ENCODE data around the gene TFRC.
"Not testable (repeated sequence)": the region's sequence is repeated elsewhere in the genome, so short reads cannot be mapped to it uniquely, and the experiment has no call there.

TFRC gene

GRCh38 chr3:196039359-196039758 lies 42.5 kb downstream of the TFRC start:
- Histone ChIP-seq H3K27me3 (ENCODE audit: control insufficient read depth, insufficient read depth, low read length) (no peaks in the 10 kb centered on the region), H3K4me1 (ENCODE audit: control insufficient read depth, insufficient read depth, low read length) (no peaks in the 10 kb centered on the region), H3K4me3 (ENCODE audit: low read length) (no peak overlapping the region), H3K4me2 (ENCODE audit: low read length) (no peak overlapping the region), H3K36me3 (ENCODE audit: insufficient read depth, low read length) (no peaks in the 10 kb centered on the region), H3K9ac (ENCODE audit: low read depth, low read length) (no peak overlapping the region), H3K9me3 (replicated peaks; ENCODE audit: low read length) (no peaks in the 10 kb centered on the region)

- not testable (repeated sequence) for H3K36me3 ChIP-seq (ENCODE audit: insufficient read depth, low read length); H3K4me1 ChIP-seq (ENCODE audit: control insufficient read depth, insufficient read depth, low read length); H3K9me3 ChIP-seq (replicated peaks; ENCODE audit: low read length); H3K9ac ChIP-seq (ENCODE audit: low read depth, low read length); H3K4me2 ChIP-seq (ENCODE audit: low read length); H3K4me3 ChIP-seq (ENCODE audit: low read length)
- H3K27me3 ChIP-seq (ENCODE audit: control insufficient read depth, insufficient read depth, low read length): peaks cover 42% of the 10 kb centered on the region
Observed at GRCh38 chr3:196026059-196026458, 55.8 kb downstream of the TFRC start.

GRCh38 chr3:196024968-196025367 lies 56.9 kb downstream of the TFRC start:
- Histone ChIP-seq H3K27me3 (ENCODE audit: control insufficient read depth, insufficient read depth, low read length) (peaks cover 40% of the 10 kb centered on the region), H3K36me3 (ENCODE audit: insufficient read depth, low read length) (no peaks in the 10 kb centered on the region), H3K9me3 (replicated peaks; ENCODE audit: low read length) (no peaks in the 10 kb centered on the region), H3K4me1 (ENCODE audit: control insufficient read depth, insufficient read depth, low read length) (no peaks in the 10 kb centered on the region), H3K4me2 (ENCODE audit: low read length) (no peak overlapping the region), H3K4me3 (ENCODE audit: low read length) (no peak overlapping the region), H3K9ac (ENCODE audit: low read depth, low read length) (no peak overlapping the region)

- no peak overlapping the region for H3K9ac ChIP-seq (ENCODE audit: low read depth, low read length)
- H3K36me3 ChIP-seq (ENCODE audit: insufficient read depth, low read length): no peaks in the 10 kb centered on the region
- H3K4me3 ChIP-seq (ENCODE audit: low read length): no peak overlapping the region
- H3K27me3 ChIP-seq (ENCODE audit: control insufficient read depth, insufficient read depth, low read length): peaks cover 39% of the 10 kb centered on the region
- no peaks in the 10 kb centered on the region for H3K4me1 ChIP-seq (ENCODE audit: control insufficient read depth, insufficient read depth, low read length)
- no peaks in the 10 kb centered on the region for H3K9me3 ChIP-seq (replicated peaks; ENCODE audit: low read length)
- no peak overlapping the region for H3K4me2 ChIP-seq (ENCODE audit: low read length)
Observed at GRCh38 chr3:196023947-196024346, 57.9 kb downstream of the TFRC start.

- H3K4me3 ChIP-seq (ENCODE audit: low read length); H3K36me3 ChIP-seq (ENCODE audit: insufficient read depth, low read length); H3K4me1 ChIP-seq (ENCODE audit: control insufficient read depth, insufficient read depth, low read length); H3K9ac ChIP-seq (ENCODE audit: low read depth, low read length); H3K9me3 ChIP-seq (replicated peaks; ENCODE audit: low read length); H3K4me2 ChIP-seq (ENCODE audit: low read length): not testable (repeated sequence)
- H3K27me3 ChIP-seq (ENCODE audit: control insufficient read depth, insufficient read depth, low read length): peaks cover 39% of the 10 kb centered on the region
Observed at GRCh38 chr3:196022499-196022878, 59.4 kb downstream of the TFRC start.

- Histone ChIP-seq H3K36me3 (ENCODE audit: insufficient read depth, low read length) (no peaks in the 10 kb centered on the region), H3K4me3 (ENCODE audit: low read length) (no peak overlapping the region)
Observed at GRCh38 chr3:196020373-196020772, 61.5 kb downstream of the TFRC start.

GRCh38 chr3:196019576-196019975 lies 62.3 kb downstream of the TFRC start:
- H3K36me3 ChIP-seq (ENCODE audit: insufficient read depth, low read length); H3K4me3 ChIP-seq (ENCODE audit: low read length); H3K9me3 ChIP-seq (replicated peaks; ENCODE audit: low read length); H3K4me1 ChIP-seq (ENCODE audit: control insufficient read depth, insufficient read depth, low read length); H3K9ac ChIP-seq (ENCODE audit: low read depth, low read length); H3K4me2 ChIP-seq (ENCODE audit: low read length): not testable (repeated sequence)
- peaks cover 24% of the 10 kb centered on the region for H3K27me3 ChIP-seq (ENCODE audit: control insufficient read depth, insufficient read depth, low read length)

More at GRCh38 chr3:196020373-196020772, 61.5 kb downstream of the TFRC start:
- Histone ChIP-seq H3K4me2 (ENCODE audit: low read length) (no peak overlapping the region), H3K4me1 (ENCODE audit: control insufficient read depth, insufficient read depth, low read length) (peaks cover 9% of the 10 kb centered on the region), H3K9me3 (replicated peaks; ENCODE audit: low read length) (no peaks in the 10 kb centered on the region), H3K27me3 (ENCODE audit: control insufficient read depth, insufficient read depth, low read length) (peaks cover 28% of the 10 kb centered on the region), H3K9ac (ENCODE audit: low read depth, low read length) (no peak overlapping the region)

GRCh38 chr3:196018159-196018558 lies 63.7 kb downstream of the TFRC start:
- peaks cover 24% of the 10 kb centered on the region for H3K27me3 ChIP-seq (ENCODE audit: control insufficient read depth, insufficient read depth, low read length)
- H3K4me2 ChIP-seq (ENCODE audit: low read length); H3K9ac ChIP-seq (ENCODE audit: low read depth, low read length); H3K4me3 ChIP-seq (ENCODE audit: low read length); H3K36me3 ChIP-seq (ENCODE audit: insufficient read depth, low read length); H3K4me1 ChIP-seq (ENCODE audit: control insufficient read depth, insufficient read depth, low read length); H3K9me3 ChIP-seq (replicated peaks; ENCODE audit: low read length): not testable (repeated sequence)

GRCh38 chr3:196016485-196016884 lies 65.4 kb downstream of the TFRC start:
- Histone ChIP-seq H3K4me1 (ENCODE audit: control insufficient read depth, insufficient read depth, low read length) (peaks cover 19% of the 10 kb centered on the region), H3K9ac (ENCODE audit: low read depth, low read length) (no peak overlapping the region), H3K4me3 (ENCODE audit: low read length) (no peak overlapping the region), H3K4me2 (ENCODE audit: low read length) (no peak overlapping the region), H3K36me3 (ENCODE audit: insufficient read depth, low read length) (no peaks in the 10 kb centered on the region), H3K9me3 (replicated peaks; ENCODE audit: low read length) (no peaks in the 10 kb centered on the region), H3K27me3 (ENCODE audit: control insufficient read depth, insufficient read depth, low read length) (peaks cover 20% of the 10 kb centered on the region)

- H3K9me3 ChIP-seq (replicated peaks; ENCODE audit: low read length): no peaks in the 10 kb centered on the region
- H3K27me3 ChIP-seq (ENCODE audit: control insufficient read depth, insufficient read depth, low read length): peaks cover 20% of the 10 kb centered on the region
- H3K9ac ChIP-seq (ENCODE audit: low read depth, low read length): no peak overlapping the region
- H3K36me3 ChIP-seq (ENCODE audit: insufficient read depth, low read length): no peaks in the 10 kb centered on the region
- H3K4me1 ChIP-seq (ENCODE audit: control insufficient read depth, insufficient read depth, low read length): peaks cover 19% of the 10 kb centered on the region
- H3K4me2 ChIP-seq (ENCODE audit: low read length): no peak overlapping the region
- H3K4me3 ChIP-seq (ENCODE audit: low read length): no peak overlapping the region
Observed at GRCh38 chr3:196016059-196016458, 65.8 kb downstream of the TFRC start.

GRCh38 chr3:196013587-196014487 lies 68.1 kb downstream of the TFRC start:
- H3K4me3 ChIP-seq (ENCODE audit: low read length): no peak overlapping the region
- no peaks in the 10 kb centered on the region for H3K9me3 ChIP-seq (replicated peaks; ENCODE audit: low read length)
- H3K9ac ChIP-seq (ENCODE audit: low read depth, low read length): no peak overlapping the region
- H3K36me3 ChIP-seq (ENCODE audit: insufficient read depth, low read length): no peaks in the 10 kb centered on the region
- H3K27me3 ChIP-seq (ENCODE audit: control insufficient read depth, insufficient read depth, low read length): peaks cover 23% of the 10 kb centered on the region
- H3K4me2 ChIP-seq (ENCODE audit: low read length): no peak overlapping the region
- peaks cover 19% of the 10 kb centered on the region for H3K4me1 ChIP-seq (ENCODE audit: control insufficient read depth, insufficient read depth, low read length)

- Histone ChIP-seq H3K4me3 (ENCODE audit: low read length) (no peak overlapping the region), H3K36me3 (ENCODE audit: insufficient read depth, low read length) (no peaks in the 10 kb centered on the region), H3K9me3 (replicated peaks; ENCODE audit: low read length) (no peaks in the 10 kb centered on the region), H3K27me3 (ENCODE audit: control insufficient read depth, insufficient read depth, low read length) (peaks cover 29% of the 10 kb centered on the region), H3K4me2 (ENCODE audit: low read length) (no peak overlapping the region), H3K9ac (ENCODE audit: low read depth, low read length) (no peak overlapping the region), H3K4me1 (ENCODE audit: control insufficient read depth, insufficient read depth, low read length) (peaks cover 19% of the 10 kb centered on the region)
Observed at GRCh38 chr3:196012941-196013476, 68.9 kb downstream of the TFRC start.

All from skeletal muscle satellite cell (primary cell).